HG03520 (cell line): ENCODE results near the gene CFAP69.
"Not testable (repeated sequence)": the region's sequence is repeated elsewhere in the genome, so short reads cannot be mapped to it uniquely, and the experiment has no call there.

Source experiments
- ATAC-seq: cut with Tn5 transposase; IDR thresholded peaks from one replicate; pipeline ENCODE4 v1.9.1; 2021; ENCODE audit warnings: mild to moderate bottlenecking, moderate library complexity; ENCODE audit not compliant: unreplicated experiment

Gene CFAP69

GRCh38 chr7:90334926-90335325, 90.0 kb downstream of the CFAP69 start:
- not testable (repeated sequence) for ATAC-seq

GRCh38 chr7:90337106-90337505, 92.1 kb downstream of the CFAP69 start:
- no peak for ATAC-seq

GRCh38 chr7:90345016-90345415, 100.0 kb downstream of the CFAP69 start:
- ATAC-seq, result no peak

- ATAC-seq, result peak; percentile 12
These were observed 100.8 kb downstream of the CFAP69 start for GRCh38 chr7:90345595-90346335.

GRCh38 chr7:90346336-90347125, 101.6 kb downstream of the CFAP69 start, which contains the start of gene GTPBP10:
Gene GTPBP10 (plus strand): TSS chr7:90346716. CDS start chr7:90346742, 26 bp downstream.
- peak; percentile 92 for ATAC-seq

- no peak for ATAC-seq
These were observed 102.8 kb downstream of the CFAP69 start for GRCh38 chr7:90347759-90348158.

GRCh38 chr7:90349305-90349704, 104.3 kb downstream of the CFAP69 start:
- ATAC-seq, result no peak

GRCh38 chr7:90350032-90350431, 105.1 kb downstream of the CFAP69 start:
- ATAC-seq, result not testable (repeated sequence)

- no peak for ATAC-seq
These were observed 107.0 kb downstream of the CFAP69 start for GRCh38 chr7:90351987-90352386.
